ENCODE measurements around the gene PACRG. TPM values are rescaled to one million over a fixed set of nuclear protein-coding genes. Genes with fewer than 3 reads are reported as not detected.

Gene PACRG
- total and polyA plus RNA-seq, 2 of the 4 experiments (the other 2 are of a cell fraction): not detected

- in situ Hi-C loops (cut with MboI; ENCODE audit: low sequenced_read_pairs) (no loop called here), intact Hi-C loops (cut with micrococcal nuclease) (no loop called here)
Observed at GRCh38 chr6:163094881-163095280, 367.1 kb downstream of the PACRG start.

More at GRCh38 chr6:163094881-163095280, 367.1 kb downstream of the PACRG start:
- WGBS, 2 experiments (ENCODE audit: extremely low coverage in 2 of 2, insufficient read length in 1 of 2): no CpG with 5 or more reads among the region's 5 CpGs
- Histone ChIP-seq H2BK20ac (ENCODE audit: low read depth, low read length) (no peak overlapping the region), H2BK5ac (ENCODE audit: low read depth, low read length, poor library complexity, severe bottlenecking) (no peak overlapping the region), H3K9me3 (ENCODE audit: control insufficient read depth, insufficient read depth, low read length) (peaks cover 17% of the 10 kb centered on the region), H2BK120ac (ENCODE audit: low read depth, low read length) (no peak overlapping the region), H3K9ac (ENCODE audit: low read depth, low read length) (no peak overlapping the region), H2BK15ac (ENCODE audit: low read depth, low read length) (no peak overlapping the region), H3K27me3 (ENCODE audit: control insufficient read depth, insufficient read depth, low read length) (no peaks in the 10 kb centered on the region), H3K9me1 (ENCODE audit: insufficient read depth, low read length) (no peaks in the 10 kb centered on the region), H2AFZ (replicated peaks; ENCODE audit: low read length, poor library complexity) (no peak overlapping the region), H3K36me3 (ENCODE audit: control insufficient read depth, insufficient read depth, low read length) (no peaks in the 10 kb centered on the region), H3K4me2 (ENCODE audit: low read depth, low read length) (no peak overlapping the region), H4K5ac (ENCODE audit: low read depth, low read length) (no peak overlapping the region), H3K27ac (ENCODE audit: insufficient read depth, low read length) (no peak overlapping the region), H4K8ac (ENCODE audit: low read depth in 2 of 2, low read length in 2 of 2) (no peak overlapping the region), H3K18ac (ENCODE audit: low read depth, low read length) (no peak overlapping the region), H4K20me1 (ENCODE audit: insufficient read depth, low read length) (no peaks in the 10 kb centered on the region), H3K56ac (ENCODE audit: extremely low read depth, insufficient read depth, low read length) (no peak overlapping the region), H3K4me1 (ENCODE audit: control insufficient read depth, insufficient read depth, low read length) (no peaks in the 10 kb centered on the region), H2AK5ac (ENCODE audit: low read depth, low read length) (no peak overlapping the region), H4K91ac (ENCODE audit: insufficient read depth, low read depth, low read length) (no peak overlapping the region), H3K23ac (ENCODE audit: low read depth, low read length) (no peak overlapping the region), H3K4me3 (ENCODE audit: insufficient read depth, low read depth, low read length) (no peak overlapping the region), H3K79me1 (ENCODE audit: low read depth in 1 of 2, low read length in 2 of 2) (no peaks in the 10 kb centered on the region), H3K14ac (replicated peaks; ENCODE audit: low read depth, low read length) (no peak overlapping the region), H3K4ac (ENCODE audit: low read depth, low read length) (no peak overlapping the region), H2AK9ac (replicated peaks; ENCODE audit: low read depth, low read length, poor library complexity) (no peak overlapping the region)
- TF ChIP-seq MXI1 (IDR thresholded peaks at IDR 0.05; ENCODE audit: borderline replicate concordance, low read depth, low read length): no peak
- no peak for TF ChIP-seq RFX5 (IDR thresholded peaks at IDR 0.05; ENCODE audit: low read depth, low read length)
- TF ChIP-seq FOS (IDR thresholded peaks at IDR 0.05; ENCODE audit: low read depth, low read length): no peak
- no peak for TF ChIP-seq CEBPB (IDR thresholded peaks at IDR 0.05; ENCODE audit: low read depth, low read length)
- no peak for TF ChIP-seq POLR2A (IDR thresholded peaks at IDR 0.05; ENCODE audit: low read depth, low read length)
- no peak for TF ChIP-seq CHD1 (IDR thresholded peaks at IDR 0.05; ENCODE audit: low read depth, low read length)
- TF ChIP-seq BHLHE40 (IDR thresholded peaks at IDR 0.05; ENCODE audit: low read depth, low read length): no peak
- no peak for TF ChIP-seq CTCF (conservative IDR thresholded peaks at IDR 0.05; ENCODE audit: low read depth, low read length)
- no peak for TF ChIP-seq USF2 (IDR thresholded peaks at IDR 0.05; ENCODE audit: low read depth, low read length)
- TF ChIP-seq MAZ (IDR thresholded peaks at IDR 0.05; ENCODE audit: borderline replicate concordance, low read depth, low read length): no peak
- TF ChIP-seq NFE2L2 (IDR thresholded peaks at IDR 0.05; ENCODE audit: low read depth, low read length): no peak
- no peak for TF ChIP-seq MAFK (IDR thresholded peaks at IDR 0.05; ENCODE audit: low read depth, low read length)
- TF ChIP-seq ELK1 (IDR thresholded peaks at IDR 0.05; ENCODE audit: borderline replicate concordance, low read depth, low read length): no peak
- TF ChIP-seq RAD21 (IDR thresholded peaks at IDR 0.05; ENCODE audit: low read length): no peak
- no peak for TF ChIP-seq SMC3 (IDR thresholded peaks at IDR 0.05; ENCODE audit: low read depth, low read length)
- TF ChIP-seq RCOR1 (IDR thresholded peaks at IDR 0.05; ENCODE audit: insufficient replicate concordance, low read length): no peak
- no TSS peak for BruUV-seq (replicated peaks)
- ATAC-seq (ENCODE audit: low read depth) (no peak), DNase-seq (no peak)
- dilution Hi-C loops (cut with HindIII; ENCODE audit: low sequenced_read_pairs, unreplicated experiment): no loop called here
- CTCF ChIA-PET: interaction anchor here (0.8 kb wide), 1 partner anchor 185 kb away, joined by 3 read pairs; no protein-coding TSS in a partner anchor
- POLR2A ChIA-PET (ENCODE audit: unreplicated experiment): no interaction called here
